Stomach (tissue), 4 donors: ENCODE data around the gene ZNF519.
"Not testable (repeated sequence)": the region's sequence is repeated elsewhere in the genome, so short reads cannot be mapped to it uniquely, and the experiment has no call there.

Experiments
- POLR2A ChIP-seq, 4 donors: fragments of 450-650 bp; IDR thresholded peaks; one replicate each; pipeline ENCODE4 v1.6.1; 2016; ENCODE audit warnings: antibody characterized with exemption in 4 of 4, control low read depth in 2 of 4, mild to moderate bottlenecking in 1 of 4, moderate library complexity in 1 of 4
- TF ChIP-seq, protein P1 (sequence below), 7 experiments: fragments of 450-650 bp in 4 of 7; fragments of 200-600 bp in 3 of 7; sonication (generic) in 3 of 7; IDR thresholded peaks; one replicate each; pipeline ENCODE4 v1.5.1; 2016 to 2019; ENCODE audit warnings: antibody characterized with exemption in 7 of 7, control low read depth in 2 of 7, mild to moderate bottlenecking in 1 of 7

DNA sequence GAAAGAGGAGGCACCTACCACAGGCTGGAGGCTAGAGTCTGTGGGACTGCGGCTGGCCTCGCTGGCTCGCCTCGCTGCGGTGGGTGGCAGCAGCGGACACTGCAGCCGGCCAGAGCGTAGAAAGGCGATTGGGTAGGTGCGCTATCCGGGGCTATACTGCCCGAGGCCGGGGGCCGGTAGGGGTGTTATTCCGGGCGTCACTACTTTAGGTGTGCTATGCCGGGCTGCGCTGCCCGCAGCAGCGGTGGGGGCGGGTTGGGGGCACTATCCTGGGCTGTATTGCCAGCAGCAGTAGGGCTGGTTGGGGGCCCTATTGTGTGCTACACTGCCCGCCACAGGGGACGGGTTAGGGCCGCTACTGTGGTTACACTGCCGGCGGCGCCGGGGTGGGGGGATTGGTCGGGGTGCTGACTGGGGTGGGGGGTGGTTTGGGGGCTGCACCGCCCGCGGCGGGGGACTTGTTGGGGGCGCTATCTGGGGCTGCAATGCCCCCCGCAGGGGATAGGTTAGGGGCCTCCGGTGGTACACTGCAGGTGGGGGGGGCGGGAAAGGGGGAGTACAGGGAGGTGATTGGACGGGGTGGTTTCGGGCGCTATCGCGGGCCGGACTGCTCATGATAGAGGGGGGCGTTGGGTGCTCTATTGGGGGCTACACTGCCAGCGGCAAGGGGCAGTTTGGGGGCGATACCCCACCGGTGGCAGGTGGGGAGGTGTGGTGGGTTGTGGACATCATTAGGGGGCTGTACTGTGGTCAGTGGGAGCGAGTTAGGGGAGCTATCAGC is 45.5 kb upstream of the ZNF519 start:
- TF ChIP-seq, protein P1, sequence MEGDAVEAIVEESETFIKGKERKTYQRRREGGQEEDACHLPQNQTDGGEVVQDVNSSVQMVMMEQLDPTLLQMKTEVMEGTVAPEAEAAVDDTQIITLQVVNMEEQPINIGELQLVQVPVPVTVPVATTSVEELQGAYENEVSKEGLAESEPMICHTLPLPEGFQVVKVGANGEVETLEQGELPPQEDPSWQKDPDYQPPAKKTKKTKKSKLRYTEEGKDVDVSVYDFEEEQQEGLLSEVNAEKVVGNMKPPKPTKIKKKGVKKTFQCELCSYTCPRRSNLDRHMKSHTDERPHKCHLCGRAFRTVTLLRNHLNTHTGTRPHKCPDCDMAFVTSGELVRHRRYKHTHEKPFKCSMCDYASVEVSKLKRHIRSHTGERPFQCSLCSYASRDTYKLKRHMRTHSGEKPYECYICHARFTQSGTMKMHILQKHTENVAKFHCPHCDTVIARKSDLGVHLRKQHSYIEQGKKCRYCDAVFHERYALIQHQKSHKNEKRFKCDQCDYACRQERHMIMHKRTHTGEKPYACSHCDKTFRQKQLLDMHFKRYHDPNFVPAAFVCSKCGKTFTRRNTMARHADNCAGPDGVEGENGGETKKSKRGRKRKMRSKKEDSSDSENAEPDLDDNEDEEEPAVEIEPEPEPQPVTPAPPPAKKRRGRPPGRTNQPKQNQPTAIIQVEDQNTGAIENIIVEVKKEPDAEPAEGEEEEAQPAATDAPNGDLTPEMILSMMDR (IDR thresholded peaks at IDR 0.05), result not testable (repeated sequence)
- not testable (repeated sequence) for TF ChIP-seq POLR2A (IDR thresholded peaks at IDR 0.05)
